Hematopoietic multipotent progenitor cell treated with erythropoietin and hydrocortisone succinate and interleukin-3 and kit ligand, for 15 days (in vitro differentiated cells): ENCODE results near the gene RBCK1.
"Not testable (repeated sequence)": the region's sequence is repeated elsewhere in the genome, so short reads cannot be mapped to it uniquely, and the experiment has no call there.

ENCODE experiments used
- DNase-seq: peaks from one replicate; pipeline ENCODE4 v3.0.0-alpha.2; 2015; ENCODE audit warnings: low spot score

RBCK1 gene

DNA sequence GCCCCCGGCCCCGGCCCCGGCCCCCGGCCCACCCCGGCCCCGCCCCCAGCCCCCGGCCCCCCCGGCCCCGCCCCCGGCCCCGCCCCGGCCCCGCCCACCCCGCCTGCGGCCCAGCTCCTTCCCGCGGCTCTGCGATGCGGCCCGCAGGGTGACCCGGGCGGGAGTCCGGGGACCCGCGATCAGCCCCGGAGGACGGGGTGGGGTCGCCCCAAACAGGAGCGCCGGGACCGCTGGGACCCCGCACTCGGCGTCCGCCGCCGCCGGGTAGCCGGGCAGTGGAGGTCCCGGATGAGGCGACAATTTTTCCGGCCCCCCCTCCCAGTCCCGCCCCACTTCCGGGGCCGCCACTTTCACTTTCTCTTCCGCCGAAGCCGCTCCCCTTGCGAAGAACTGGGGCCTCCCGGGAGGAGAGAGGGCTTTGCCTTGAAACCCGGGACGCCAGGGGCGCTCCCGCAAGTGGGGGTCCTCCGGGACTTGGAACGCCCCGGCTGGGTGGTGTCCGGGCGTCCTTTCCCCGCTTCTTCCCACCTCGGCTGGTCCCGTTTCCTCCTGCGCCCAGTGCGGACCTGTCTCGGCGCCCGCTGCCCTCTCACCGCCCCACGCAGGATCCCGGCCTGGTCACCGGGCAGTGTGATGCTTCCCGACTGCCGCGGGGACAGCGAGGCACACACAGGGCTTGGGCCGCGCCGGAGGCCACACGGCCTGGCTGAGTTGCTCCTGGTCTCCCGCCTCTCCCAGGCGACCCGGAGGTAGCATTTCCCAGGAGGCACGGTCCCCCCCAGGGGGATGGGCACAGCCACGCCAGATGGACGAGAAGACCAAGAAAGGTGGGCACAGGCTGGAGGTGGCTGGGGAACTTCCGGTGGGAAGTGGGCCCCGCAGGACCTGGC lies at the start of gene RBCK1:
RBCK1 (plus strand) TSS at position 347 of the 890 bp plus-strand sequence; CDS start at position 806, 459 bp downstream.
- DNase-seq = peak; percentile 88

DNA sequence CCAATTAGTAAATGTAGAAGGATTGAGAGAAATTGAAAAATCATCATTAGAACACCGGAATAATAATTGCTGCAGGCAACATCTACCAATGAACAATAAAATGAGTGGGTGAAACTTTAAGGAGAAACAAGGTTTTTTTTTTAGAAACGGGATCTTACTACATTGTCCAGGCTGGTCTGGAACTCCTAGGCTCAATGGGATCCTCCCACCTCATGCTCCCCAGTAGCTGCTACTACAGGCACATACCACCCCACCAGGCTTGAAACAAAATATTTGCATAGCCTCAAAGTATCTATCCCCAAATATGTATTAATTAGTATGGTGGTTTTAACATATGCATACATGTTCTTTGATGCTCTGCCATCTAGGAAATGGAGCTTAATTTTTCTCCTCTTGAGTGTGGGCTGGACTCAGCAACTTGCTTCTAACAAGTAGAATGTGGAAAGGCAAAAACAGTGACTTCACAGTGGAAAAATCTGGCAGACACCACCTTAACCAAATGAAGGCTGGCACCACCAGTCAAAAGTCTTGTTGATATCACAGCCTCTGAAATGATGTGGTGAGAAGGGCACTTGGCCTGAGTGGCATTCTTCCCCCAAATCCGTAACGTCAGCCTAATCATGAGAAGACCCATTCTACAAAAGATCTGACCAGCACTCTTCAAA lies 49.1 kb upstream of the RBCK1 start:
- no peak for DNase-seq

DNA sequence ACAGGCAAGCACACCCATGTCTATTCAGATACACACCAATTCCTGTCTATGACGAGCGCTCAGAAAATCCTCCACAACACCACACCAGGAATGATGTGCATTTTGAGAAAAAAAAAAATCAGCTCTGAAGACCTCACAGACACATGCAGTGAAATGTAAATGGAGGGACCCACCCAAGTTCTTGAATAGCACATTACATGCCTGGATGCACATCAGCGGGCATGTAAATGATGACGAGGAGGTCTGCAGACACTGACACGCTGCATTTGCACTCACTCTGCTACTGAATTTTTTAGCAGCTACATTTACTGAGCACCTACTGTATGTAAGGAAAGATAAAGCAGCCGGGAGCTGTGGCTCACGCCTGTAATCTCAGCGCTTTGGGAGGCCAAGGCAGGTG lies 46.5 kb upstream of the RBCK1 start:
- DNase-seq = no peak

DNA sequence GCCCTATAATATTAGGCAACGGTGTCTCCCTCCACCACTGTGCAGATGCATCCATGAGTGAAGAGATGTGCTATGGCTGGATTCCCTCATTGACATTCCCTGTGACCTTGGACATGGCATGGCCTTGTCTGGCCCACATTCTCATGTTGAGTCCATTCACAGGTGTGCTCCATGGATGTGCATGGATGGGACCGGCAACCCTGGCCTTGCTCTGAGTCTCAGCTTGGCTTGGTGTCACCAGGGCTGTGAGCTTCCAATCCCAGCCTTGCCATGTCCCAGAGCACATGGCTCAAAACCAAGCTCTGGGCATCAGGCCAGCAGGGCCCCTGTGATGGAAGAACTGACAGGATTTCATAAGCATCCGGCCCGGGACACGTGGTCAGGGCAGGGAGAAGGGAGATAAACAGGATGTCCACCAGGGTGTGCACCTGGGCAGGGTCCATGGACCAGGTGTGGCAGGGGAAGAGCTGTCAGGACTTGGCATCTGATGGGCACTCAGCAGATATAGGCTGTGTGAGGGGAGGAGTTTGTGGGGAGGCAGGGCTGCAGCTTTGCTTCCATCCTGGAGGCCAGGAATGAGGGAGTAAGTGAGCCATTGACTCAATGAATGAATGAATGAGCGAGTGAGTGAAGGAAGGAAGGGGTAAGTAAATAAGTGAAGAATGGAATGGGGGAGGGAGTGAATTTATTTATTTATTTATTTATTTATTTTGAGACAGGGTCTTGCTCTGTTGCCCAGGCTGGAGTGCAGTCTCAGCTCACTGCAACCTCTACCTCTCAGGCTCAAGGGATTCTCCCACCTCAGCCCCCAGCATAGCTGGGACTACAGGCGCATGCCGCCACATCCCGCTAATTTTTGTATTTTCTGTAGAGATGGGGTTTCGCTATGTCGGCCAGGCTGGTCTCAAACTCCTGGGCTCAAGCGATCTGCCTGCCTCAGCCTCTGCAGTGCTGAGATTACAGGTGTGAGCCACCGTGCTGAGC lies 45.5 kb upstream of the RBCK1 start:
- peak; percentile 32 for DNase-seq

DNA sequence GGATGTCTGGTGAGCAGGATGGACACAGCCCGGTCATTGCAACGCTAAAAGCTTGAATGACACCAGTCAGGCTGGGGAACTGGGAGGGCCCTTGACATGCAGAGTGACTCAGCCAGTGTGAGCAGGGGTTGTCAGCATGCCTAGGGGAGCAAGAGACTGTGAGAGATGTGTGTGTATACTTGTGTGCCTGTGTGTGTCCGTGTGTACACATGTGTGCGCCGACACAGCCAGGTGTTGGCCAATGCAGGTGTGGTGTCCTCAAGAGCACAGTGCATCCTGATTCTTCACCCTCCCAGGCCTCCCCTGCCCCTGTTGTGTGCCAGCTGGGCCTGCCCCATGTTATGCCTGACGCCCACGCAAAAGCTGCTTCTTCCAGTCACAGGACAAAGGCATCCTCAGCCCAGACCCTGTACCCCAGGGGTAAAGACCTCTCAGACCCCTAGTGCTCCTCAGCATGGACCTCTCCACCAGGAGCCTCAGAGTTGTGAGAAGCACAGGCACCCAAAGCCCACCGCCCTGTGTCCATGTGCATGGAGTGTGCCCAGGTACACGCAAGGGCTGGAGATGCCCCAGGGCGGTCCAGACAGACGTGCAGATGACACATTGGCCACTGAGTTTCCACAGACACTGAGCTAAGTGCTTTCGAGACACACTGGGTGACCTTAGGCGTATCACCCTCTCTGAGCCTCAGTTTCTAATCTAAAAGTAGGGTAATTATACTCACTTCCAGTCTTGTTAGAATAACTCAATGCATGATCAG lies 44.6 kb upstream of the RBCK1 start:
- DNase-seq = no peak

DNA sequence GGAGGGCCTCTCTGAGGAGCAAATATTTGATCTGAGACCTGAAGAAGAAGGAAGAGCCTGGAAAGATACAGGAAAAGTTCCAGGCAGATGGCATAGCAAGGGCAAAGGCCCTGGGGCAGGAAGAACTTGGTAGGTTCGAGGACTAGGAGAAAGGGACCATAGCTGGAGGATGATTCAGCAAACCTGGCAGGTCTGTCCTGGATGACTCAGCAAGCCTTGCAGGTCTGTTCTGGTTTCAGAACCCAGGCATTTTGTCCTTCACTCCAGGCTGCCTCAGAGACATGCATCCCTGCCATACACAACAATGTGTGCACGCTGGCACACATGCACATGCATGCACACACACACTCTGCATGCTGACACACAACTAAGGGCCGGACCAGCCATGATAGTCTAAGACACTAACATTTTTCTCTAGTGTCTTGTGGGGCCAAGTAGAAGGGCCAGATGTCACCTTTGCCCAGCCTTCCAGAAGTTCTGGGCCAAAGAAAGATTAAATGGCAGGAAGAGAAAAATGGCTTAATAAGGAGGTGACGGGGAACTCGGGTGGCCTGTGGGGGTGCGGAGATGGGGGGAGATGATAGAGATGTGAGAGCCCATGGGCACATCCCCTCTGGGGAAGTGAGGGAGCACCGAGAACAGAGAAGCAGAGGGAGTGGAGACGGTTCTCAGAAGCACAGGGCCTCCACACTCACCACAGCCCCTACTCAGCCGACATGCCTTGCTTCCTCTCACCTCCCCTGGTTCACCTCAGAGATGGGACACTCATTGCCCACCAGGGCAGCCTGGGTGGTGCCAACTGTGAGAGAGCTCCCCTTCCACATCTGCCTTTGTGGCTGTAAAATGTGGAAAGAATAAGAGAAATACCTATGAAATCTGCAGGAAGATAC lies 42.9 kb upstream of the RBCK1 start:
- peak; percentile 73 for DNase-seq

DNA sequence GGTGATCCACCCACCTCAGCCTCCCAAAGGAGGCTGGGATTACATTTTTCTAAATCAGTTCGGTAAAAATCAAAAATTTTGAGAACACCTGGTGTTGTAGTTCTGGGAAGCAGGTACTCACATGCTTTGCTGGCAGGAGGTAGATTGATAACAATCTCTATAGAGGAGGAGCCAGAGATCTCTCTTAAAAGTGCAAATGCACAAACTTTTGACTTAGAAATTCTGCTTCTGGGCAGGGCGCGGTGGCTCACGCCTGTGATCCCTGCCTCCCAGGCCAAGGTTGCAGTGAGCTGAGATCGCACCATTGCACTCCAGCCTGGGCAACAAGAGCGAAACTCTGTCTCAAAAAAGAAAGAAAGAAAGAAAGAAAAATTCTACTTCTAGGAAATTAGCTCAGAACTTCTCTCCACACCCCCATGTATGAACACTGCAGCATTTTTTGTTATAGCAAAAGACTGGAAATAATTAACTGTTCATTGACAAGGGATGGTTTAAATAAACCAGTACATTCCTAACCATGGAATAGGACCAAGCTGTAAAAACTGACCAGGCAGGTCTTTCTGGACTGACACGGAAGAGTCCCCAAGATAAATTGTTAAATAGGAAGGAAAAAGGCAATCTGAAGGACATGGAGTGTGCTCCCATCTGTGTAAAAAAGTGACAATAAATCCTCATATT lies 41.9 kb upstream of the RBCK1 start:
- no peak for DNase-seq

DNA sequence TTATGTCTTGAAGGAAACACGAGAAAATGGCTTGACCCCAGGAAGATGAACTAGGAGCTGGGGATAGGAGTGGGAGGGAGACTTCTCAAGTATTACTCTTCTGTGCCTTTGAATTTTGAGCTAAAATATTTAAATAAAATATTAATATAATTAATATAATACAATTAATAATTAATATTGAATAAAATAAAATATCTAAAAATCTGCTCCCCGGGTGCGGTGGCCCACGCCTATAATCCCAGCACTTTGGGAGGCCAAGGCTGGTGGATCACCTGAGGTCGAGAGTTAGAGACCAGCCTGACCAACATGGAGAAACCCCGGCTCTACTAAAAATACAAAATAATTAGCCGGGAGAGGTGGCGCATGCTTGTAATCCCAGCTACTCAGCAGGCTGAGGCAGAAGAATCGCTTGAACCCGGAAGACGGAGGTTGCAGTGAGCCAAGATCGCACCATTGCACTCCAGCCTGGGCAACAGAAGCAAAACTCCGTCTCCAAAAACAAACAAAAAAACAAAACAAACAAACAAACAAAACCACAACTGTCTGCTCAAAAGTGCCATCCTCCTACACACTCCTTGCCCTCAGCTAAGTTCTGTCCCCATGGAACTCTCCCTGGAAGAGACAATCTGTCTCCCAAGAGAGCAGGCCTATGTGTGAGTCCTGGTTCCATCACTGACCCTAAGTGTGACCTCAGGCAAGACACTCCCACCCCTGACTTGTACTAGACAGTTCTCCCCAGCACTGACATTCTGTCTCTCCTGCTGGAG lies 41.2 kb upstream of the RBCK1 start:
- DNase-seq = no peak

DNA sequence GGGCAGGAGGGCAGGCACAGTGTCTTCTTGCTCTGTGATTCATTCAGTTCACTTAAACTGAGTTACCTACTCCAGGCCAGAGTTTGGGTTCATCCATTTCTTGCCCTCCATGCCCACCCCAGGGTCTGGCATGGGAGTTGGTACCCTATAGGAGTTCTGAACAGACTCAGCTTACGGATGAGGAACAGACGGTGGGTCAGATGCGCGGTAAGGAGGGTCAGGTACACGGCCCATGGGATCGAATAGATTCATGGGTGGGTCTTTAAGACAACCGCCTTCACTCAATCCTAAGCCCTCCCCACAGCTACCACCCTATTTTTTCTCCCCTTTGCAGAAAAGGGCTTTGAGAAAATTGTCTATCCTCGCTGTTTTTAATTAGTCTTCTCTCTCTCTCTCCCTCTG lies 40.6 kb upstream of the RBCK1 start:
- DNase-seq = no peak

DNA sequence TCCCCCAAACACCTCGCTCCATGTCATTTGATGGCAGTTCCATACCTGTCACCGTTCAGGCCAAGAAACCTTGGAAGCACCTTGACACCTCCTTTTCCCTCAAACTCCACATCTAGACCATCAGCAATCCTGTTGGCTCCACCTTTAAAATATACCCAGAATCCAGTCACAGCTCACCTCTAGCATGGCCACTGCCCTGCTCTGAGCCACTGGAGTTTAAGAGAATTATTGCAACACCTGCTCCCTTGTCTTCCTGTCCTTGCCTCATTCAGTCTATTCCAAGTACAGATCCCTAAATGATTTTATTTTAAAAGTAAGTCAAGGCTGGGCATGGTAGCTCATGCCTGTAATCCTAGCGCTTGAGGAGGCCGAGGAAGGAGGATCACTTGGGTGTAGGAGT lies 39.2 kb upstream of the RBCK1 start:
- DNase-seq = no peak

DNA sequence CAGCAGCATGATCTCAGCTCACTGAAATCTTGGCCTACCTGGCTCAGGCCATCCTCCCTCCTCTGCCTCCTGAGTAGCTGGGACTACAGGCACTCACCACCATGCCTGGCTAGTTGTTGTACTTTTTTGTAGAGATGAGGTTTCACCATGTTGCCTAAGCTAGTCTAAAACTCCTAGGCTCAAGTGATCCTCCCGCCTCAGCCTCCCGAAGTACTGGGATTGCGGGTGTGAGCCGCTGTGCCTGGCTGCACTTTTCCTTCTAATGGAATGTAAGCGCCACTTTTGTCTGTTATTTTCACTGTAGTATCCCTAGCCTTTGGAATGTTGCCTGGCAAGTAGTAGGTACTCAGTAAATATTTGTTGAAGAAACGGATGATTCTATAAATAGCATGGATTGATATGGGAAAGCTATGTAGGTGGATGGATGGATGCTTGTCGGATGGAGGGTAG lies 37.9 kb upstream of the RBCK1 start:
- no peak for DNase-seq

DNA sequence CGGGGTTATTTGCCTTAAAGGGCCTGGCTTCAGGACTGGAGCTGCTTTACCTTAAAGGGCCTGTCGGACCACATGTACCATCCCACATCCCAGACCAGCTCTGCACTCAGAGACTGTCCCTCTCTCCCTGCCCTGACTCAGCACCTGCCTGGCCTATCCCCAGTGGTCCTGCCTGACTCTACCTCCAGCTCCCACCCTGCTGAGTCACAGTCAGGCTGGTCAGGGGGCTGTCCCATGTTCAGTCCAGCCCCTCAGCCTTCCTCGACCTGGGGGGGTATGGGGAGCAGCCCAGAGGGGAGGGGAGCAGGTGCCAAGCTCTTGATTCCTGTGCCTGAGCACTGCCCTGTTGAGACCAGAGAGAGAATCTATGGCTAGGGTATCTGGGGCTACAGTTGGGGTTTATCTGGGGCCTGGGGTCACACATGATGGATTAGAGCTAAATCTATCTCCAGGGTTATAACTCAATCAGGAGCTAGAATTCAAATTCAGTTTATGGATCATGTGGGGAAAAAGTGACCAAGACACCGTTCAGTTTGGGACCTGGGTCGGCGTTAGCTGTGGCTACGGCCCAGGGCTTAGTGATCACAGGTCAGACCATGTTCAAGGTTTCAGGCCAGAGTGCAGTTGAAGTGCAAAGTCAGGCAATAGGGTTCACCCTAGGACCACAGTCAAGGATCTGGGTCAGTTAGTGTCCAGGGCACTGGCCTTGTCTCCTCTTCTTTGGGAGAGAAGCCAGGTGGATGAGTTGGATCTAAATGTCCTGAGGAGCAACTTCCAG lies 36.9 kb upstream of the RBCK1 start:
- DNase-seq = no peak

DNA sequence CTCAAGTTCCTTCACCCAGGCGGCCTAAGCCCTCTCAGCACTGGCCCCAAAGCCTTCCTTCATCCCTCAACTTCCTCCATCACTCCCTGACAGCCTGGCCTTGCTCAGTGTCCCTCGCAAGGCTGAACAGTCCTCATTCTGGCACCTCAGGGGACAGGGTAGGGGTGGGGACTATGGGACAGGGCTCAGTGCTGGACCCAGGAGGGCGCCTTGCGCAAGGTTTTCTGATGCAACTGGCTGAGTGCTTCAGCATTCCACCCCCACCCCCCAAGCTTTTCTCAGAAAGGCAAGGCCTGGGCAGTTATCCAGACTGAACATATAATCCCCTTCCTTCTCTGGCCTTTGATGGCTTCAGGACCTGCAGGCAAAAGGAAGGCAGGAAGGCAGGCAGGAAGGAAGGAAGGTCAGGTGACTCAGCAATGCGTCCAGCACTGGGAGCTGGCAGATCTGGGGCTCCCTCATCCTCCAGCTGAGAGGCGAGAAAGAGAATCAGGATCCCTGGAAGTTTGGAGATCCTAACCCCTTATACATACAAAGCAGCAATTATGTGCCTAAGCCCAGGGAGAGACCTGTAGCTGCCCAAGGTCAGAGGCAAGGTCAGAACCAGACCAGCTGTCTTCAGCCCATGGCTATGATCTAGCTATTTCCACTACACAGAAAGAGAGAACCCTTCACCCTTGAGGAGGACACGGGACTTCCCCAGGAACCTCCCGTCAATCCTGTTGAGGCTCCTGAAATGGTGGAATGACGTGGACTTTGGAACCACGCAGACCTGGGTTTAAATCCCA lies 36.1 kb upstream of the RBCK1 start:
- DNase-seq = no peak

DNA sequence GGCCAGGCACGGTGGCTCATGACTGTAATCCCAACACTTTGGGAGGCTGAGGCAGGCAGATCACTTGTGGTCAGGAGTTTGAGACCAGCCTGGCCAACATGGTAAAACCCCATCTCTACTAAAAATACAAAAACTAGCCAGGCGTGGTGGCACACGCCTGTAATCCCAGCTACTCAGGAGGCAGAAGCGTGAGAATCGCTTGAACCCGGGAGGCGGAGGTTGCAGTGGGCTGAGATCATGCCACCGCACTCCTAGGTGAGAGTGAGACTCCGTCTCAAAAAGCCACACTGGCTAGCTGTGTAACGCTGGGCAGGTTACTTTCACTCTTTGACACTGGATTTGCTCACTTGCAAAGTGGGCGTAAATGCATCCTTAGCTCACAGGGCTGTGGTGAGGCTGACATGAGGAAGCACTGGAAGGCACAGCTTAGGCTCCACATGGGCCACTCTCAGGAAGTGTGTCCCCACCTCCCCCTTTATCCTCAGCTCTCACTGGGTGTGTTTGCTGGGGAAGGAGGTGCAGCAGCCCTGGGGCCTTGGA lies 35.5 kb upstream of the RBCK1 start:
- DNase-seq = not testable (repeated sequence)

DNA sequence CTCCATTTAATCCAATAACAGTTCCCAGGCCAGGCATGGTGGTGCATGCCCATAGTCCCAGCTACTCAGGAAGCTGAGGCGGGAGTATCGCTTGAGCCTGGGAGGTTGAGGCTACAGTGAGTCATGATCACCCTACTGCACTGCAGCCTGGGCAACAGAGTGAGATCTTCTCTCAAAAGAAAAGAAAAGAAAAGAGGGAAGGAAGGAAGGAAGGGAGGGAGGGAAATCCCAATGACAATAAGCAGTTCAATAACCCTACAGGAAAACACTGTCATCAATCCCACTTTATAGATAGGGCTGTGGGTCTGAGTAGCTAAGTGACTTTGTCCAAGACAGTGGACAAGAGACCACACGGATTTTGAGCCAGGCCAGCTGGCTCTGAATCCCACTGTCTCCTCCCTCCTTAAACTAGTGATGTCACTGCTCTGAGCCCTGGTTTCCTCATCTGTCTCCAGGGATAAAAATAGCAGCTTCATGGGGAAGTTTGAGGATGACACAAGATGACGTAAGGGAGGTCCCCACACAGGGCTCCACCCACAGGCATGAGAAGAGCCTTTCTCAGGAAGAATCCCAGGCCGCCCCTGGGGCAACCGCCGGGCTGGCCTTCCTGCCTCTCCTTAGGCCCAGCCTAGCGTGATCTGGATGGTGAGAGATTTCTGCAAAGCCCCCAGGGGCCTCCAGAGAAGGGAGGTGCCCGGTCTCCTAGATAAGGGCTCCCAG lies 34.8 kb upstream of the RBCK1 start:
- no peak for DNase-seq

DNA sequence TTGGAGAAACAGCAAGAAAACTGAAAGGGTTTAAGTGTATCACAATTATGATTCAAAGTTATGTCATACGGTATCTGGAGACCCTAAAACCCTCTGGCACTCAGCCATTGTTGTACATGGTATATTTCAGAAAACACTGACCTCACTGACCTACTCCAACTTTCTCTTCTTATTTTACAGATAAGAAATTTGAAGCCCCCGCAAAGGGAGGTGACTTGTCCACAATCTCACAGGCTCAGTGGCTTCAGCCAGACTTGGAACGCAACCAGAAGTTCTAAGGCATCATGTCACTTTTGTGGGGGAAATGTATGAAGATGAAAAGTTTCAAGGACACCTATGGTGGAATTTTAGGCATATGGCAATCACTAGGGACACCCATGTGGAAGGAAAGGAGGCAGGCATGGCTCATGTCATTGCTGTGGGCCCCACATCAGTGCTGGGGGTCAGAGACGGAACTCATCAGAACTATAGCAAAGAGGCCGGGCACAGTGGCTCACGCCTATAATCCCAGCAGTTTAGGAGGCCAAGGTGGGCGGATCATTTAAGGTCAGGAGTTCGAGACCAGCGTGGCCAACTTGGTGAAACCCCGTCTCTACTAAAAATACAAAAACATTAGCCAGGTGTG lies 32.7 kb upstream of the RBCK1 start:
- no peak for DNase-seq
